HFFc6 (cell line): ENCODE data around the gene OR1A2. TPM values are rescaled to one million over a fixed set of nuclear protein-coding genes. Genes with fewer than 3 reads are reported as not detected.
"Not testable (repeated sequence)": the region's sequence is repeated elsewhere in the genome, so short reads cannot be mapped to it uniquely, and the experiment has no call there.

ENCODE experiments used
- DNase-seq: peaks from one replicate; pipeline ENCODE4 v3.0.0-alpha.2; 2018
- H3K27ac Mint-ChIP-seq: 2 replicates; pipeline ENCODE4 v1.8.0; 2020; ENCODE audit warnings: mild to moderate bottlenecking, mixed read lengths
- H3K27me3 Mint-ChIP-seq: 2 replicates; pipeline ENCODE4 v1.8.0; 2021; ENCODE audit warnings: mild to moderate bottlenecking, moderate library complexity, mixed read lengths; ENCODE audit not compliant: insufficient read depth
- H3K36me3 Mint-ChIP-seq: 2 replicates; pipeline ENCODE4 v1.8.0; 2021; ENCODE audit warnings: low read depth, mixed read lengths
- H3K4me1 Mint-ChIP-seq: 2 replicates; pipeline ENCODE4 v1.8.0; 2020; ENCODE audit warnings: low read depth, mixed read lengths
- H3K4me3 Mint-ChIP-seq: 2 replicates; pipeline ENCODE4 v1.8.0; 2020; ENCODE audit warnings: mild to moderate bottlenecking, moderate library complexity, mixed read lengths
- H3K9me3 Mint-ChIP-seq: 2 replicates; pipeline ENCODE4 v1.8.0; 2020; ENCODE audit warnings: mild to moderate bottlenecking, mixed read lengths
- total RNA-seq, 6 experiments: library from RNA; stranded (reverse); fragmentation: NEBNext Ultra II Directional; extraction: Animal tissue kit (Norgen Biotek cat#: 25700); gene quantifications; 2 replicates in 1 of 6; 3 replicates in 5 of 6; pipeline ENCODE4 v1.2.3, GENCODE V29; 2021
- TF ChIP-seq, protein P1 (sequence below): fragments of 200-600 bp; sonication (generic); IDR thresholded peaks from 2 replicates; pipeline ENCODE4 v1.5.0; 2021; ENCODE audit warnings: antibody characterized with exemption, mild to moderate bottlenecking

OR1A2 gene
- total RNA-seq, 6 experiments from 2014 or later, result not detected

DNA sequence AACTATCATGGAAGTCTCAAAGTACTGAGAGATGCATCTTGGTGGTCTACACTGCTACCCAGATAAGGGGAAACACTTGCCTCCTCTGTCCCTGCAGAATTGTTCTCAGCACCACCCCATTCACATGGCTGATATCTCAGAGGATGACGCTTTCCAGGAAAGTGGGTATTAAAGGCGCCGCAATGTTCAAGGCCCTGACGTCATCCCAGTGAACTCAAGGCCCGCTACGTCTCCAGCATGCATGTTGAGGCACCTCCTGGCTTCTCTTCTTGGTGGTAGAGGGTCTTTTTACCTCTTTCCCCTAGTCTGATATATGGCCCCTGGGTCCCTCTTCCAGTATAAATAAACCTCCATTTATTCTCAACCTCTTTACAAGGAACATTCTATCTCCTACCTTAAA, 11.2 kb downstream of the OR1A2 start:
- no peak overlapping the region for H3K27ac Mint-ChIP-seq
- H3K36me3 Mint-ChIP-seq, result no peaks in the 10 kb centered on the region
- no peak overlapping the region for H3K4me3 Mint-ChIP-seq
- no peaks in the 10 kb centered on the region for H3K4me1 Mint-ChIP-seq
- H3K9me3 Mint-ChIP-seq, result peaks cover under 1% of the 10 kb centered on the region
- H3K27me3 Mint-ChIP-seq, result no peaks in the 10 kb centered on the region
- TF ChIP-seq, protein P1, sequence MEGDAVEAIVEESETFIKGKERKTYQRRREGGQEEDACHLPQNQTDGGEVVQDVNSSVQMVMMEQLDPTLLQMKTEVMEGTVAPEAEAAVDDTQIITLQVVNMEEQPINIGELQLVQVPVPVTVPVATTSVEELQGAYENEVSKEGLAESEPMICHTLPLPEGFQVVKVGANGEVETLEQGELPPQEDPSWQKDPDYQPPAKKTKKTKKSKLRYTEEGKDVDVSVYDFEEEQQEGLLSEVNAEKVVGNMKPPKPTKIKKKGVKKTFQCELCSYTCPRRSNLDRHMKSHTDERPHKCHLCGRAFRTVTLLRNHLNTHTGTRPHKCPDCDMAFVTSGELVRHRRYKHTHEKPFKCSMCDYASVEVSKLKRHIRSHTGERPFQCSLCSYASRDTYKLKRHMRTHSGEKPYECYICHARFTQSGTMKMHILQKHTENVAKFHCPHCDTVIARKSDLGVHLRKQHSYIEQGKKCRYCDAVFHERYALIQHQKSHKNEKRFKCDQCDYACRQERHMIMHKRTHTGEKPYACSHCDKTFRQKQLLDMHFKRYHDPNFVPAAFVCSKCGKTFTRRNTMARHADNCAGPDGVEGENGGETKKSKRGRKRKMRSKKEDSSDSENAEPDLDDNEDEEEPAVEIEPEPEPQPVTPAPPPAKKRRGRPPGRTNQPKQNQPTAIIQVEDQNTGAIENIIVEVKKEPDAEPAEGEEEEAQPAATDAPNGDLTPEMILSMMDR, result no peak
- no peak for DNase-seq

DNA sequence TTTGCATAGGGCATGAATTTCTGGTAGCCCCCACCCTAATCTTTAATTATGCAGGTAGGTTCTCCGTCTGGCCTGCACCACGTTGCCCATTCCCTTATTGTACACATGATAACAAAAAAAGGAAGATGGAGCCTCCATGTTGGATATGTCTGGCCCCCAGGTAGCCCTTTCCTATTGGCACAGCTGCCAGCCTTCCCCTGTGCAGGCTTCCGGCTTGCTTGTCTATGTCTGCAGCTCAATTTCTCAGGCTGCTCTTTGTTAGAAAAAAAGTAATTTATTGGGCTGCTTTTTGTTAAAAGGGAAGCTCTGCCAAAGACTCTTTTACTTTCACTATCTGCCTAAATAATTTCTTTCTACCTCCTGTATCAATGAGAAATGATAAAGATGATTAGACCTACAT, 15.7 kb downstream of the OR1A2 start:
- TF ChIP-seq, protein P1, result no peak
- H3K36me3 Mint-ChIP-seq, result no peaks in the 10 kb centered on the region
- DNase-seq, result no peak
- H3K27ac Mint-ChIP-seq, result no peak overlapping the region
- H3K4me1 Mint-ChIP-seq, result no peaks in the 10 kb centered on the region
- peaks cover 9% of the 10 kb centered on the region for H3K9me3 Mint-ChIP-seq
- no peaks in the 10 kb centered on the region; the same call in 1 of the 2 replicates for H3K27me3 Mint-ChIP-seq
- H3K4me3 Mint-ChIP-seq, result no peak overlapping the region

DNA sequence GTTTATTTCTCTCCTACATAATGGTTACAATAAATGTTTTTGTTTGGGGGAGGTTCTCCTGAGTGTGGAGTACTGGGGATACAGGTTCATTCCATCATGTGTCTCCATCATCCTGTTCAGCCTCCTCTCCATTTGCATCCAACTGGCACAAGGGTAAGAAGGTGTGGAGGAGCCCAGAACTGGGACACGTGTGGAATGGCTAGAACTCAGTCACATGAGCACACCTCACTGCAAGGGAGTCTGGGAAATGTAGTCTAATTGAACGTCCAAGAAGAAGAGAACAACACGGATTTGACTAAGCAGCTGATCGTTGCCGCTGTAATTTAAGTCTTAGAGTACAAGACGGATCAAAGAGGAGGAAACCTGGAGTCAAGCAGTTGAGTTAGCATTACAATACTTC, 16.3 kb downstream of the OR1A2 start:
- Mint-ChIP-seq H3K4me3 (no peak overlapping the region), H3K36me3 (no peaks in the 10 kb centered on the region), H3K9me3 (peaks cover 12% of the 10 kb centered on the region), H3K4me1 (no peaks in the 10 kb centered on the region), H3K27me3 (no peaks in the 10 kb centered on the region; the same call in 1 of the 2 replicates), H3K27ac (no peak overlapping the region)
- TF ChIP-seq, protein P1, result no peak
- no peak for DNase-seq

DNA sequence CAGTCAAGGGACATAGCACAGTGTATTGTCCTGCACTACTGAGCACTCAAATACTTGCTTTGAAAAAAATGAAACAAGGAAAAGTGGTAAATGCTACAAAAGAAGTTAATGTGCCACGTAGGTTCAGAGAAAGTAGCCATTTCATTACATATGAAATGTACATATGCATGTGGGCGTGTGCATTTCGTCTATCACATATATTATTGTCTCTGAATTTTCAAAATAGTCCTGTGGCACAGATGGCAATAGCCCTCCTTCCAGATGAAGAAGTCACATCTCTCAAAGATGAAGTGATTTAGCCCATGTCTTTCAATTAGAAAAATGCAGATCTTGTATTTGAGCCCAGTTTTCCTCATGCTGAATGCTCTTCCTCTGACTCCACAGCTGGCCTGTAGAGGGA, 22.7 kb downstream of the OR1A2 start:
- not testable (repeated sequence) for H3K4me1 Mint-ChIP-seq, H3K4me3 Mint-ChIP-seq, H3K36me3 Mint-ChIP-seq, H3K9me3 Mint-ChIP-seq, DNase-seq, H3K27me3 Mint-ChIP-seq, H3K27ac Mint-ChIP-seq

DNA sequence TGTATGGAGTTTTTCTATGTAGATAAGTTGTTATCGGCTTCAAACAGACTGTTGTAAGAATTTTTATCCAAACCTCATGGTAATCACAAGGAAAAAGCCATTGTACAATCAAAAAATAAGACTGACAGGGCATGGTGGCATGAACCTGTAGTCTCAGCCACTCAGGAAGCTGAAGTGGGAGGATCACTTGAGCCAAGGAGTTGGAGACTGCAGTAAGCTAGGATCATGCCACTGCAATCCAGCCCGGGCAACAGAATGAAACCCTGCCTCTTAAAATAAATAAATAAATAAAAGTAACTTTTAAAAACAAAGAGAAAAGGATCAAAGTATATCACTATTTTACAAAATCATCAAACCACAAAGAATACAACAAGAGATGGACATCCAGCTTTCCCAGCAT, 24.5 kb downstream of the OR1A2 start:
- TF ChIP-seq, protein P1, result no peak
- H3K4me1 Mint-ChIP-seq, result no peaks in the 10 kb centered on the region
- no peak overlapping the region for H3K4me3 Mint-ChIP-seq
- no peak overlapping the region for H3K27ac Mint-ChIP-seq
- peaks cover 7% of the 10 kb centered on the region; the same call in 1 of the 2 replicates for H3K9me3 Mint-ChIP-seq
- no peaks in the 10 kb centered on the region for H3K36me3 Mint-ChIP-seq
- no peaks in the 10 kb centered on the region for H3K27me3 Mint-ChIP-seq
- no peak for DNase-seq

DNA sequence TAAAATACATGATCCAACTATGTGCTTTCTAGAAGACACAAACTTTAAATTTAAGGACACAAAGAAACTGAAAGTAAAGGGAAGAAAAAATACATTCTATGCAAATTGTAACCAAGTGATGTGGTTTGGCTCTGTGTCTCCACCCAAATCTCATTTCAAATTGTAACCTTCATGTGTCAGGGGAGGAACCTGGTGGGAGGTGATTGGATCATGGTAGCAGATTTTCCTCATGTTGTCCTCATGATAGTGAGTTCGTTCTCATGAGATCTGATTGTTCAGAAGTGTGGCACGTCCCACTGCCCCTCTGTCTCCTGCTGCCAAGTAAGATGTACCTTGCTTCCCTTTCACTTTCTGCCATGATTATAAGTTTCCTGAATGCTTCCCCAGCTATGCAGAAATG, 25.2 kb downstream of the OR1A2 start:
- no peaks in the 10 kb centered on the region for H3K4me1 Mint-ChIP-seq
- no peak for DNase-seq
- no peak overlapping the region for H3K4me3 Mint-ChIP-seq
- peaks cover 7% of the 10 kb centered on the region; the same call in 1 of the 2 replicates for H3K9me3 Mint-ChIP-seq
- H3K27ac Mint-ChIP-seq, result no peak overlapping the region
- H3K36me3 Mint-ChIP-seq, result no peaks in the 10 kb centered on the region
- TF ChIP-seq, protein P1, result no peak
- no peaks in the 10 kb centered on the region for H3K27me3 Mint-ChIP-seq

DNA sequence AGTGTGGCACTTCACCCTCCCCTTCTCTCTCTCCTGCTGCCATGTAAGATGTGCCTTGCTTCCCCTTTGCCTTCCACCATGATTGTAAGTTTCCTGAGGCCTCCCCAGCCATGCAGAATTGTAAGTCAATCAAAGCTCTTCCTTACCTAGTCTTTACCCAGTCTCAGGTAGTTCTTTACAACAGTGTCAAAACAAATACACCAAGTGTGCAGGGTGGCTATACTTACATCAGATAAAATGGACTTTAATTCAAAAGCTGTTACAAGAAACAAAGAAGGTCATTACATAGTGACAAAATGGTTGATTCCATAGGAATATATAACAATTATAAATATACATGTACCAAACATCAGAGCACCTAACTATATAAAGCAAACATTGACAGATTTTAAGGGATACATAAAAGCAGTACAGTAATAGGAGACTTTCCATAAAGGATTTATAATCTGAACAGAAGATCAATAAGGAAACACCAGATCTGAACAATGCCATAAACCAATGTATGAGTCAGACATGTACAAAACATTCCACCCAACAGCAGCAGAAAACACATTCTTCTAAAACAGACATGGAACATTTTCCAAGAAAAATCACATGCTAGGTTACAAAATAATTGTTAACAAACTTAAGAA, 27.5 kb downstream of the OR1A2 start:
- not testable (repeated sequence) for H3K4me3 Mint-ChIP-seq, H3K27ac Mint-ChIP-seq, DNase-seq, H3K27me3 Mint-ChIP-seq, H3K9me3 Mint-ChIP-seq, H3K36me3 Mint-ChIP-seq, H3K4me1 Mint-ChIP-seq

DNA sequence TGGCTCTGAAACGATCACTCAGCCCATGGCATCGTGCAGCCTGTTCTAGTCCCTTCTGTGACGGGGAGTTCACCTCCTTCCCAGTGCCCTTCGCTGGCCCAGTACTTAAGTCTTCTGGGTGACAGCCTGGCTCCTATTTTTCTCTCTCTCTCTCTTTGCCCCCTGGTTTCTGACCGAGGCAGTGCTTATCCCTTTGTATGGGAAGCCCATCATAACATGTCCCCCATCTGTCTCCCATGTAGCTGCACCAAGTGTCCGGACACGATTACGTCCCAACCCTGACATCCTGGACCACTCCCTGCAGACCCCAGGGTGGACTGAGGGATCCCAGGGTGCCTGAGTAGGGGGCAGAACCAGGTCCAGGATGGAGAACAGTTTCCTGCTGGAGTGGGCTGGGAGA, 35.0 kb downstream of the OR1A2 start:
- not testable (repeated sequence) for H3K9me3 Mint-ChIP-seq, H3K4me3 Mint-ChIP-seq

DNA sequence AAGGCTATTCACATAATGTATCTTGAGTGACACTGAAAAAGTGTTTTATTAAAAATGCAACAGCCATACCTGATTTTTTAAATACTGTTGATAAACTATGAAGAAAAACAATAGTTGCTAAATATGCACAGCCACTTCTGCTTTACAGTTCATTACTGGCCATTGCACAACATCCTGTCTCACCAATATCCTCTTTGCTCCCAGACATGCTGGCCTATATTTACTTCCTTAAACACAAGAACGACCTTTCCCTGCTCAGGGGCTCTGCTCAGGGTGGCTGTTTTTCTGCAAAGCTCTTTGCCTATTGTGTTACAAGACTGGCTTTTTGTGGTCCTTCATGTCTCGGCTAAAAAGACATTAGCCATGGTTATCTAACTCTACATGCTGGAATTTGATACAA, 41.4 kb downstream of the OR1A2 start:
- H3K4me3 Mint-ChIP-seq, result not testable (repeated sequence)

More for the DNA sequence above, 35.0 kb downstream of the OR1A2 start:
- DNase-seq, H3K27me3 Mint-ChIP-seq, H3K36me3 Mint-ChIP-seq, H3K27ac Mint-ChIP-seq, H3K4me1 Mint-ChIP-seq: not testable (repeated sequence)

More for the DNA sequence above, 41.4 kb downstream of the OR1A2 start:
- not testable (repeated sequence) for H3K27me3 Mint-ChIP-seq, H3K36me3 Mint-ChIP-seq, H3K9me3 Mint-ChIP-seq, H3K4me1 Mint-ChIP-seq, DNase-seq, H3K27ac Mint-ChIP-seq
